GM21737 (cell line): Measurements from ENCODE around the gene TSPAN11.

Experiments used
- ATAC-seq: cut with Tn5 transposase; IDR thresholded peaks from one replicate; pipeline ENCODE4 v1.9.1; 2021; ENCODE audit warnings: mild to moderate bottlenecking, moderate library complexity; ENCODE audit not compliant: unreplicated experiment

Gene TSPAN11

GRCh38 chr12:30910038-30910350 lies 16.6 kb upstream of the TSPAN11 start:
- no peak for ATAC-seq

DNA sequence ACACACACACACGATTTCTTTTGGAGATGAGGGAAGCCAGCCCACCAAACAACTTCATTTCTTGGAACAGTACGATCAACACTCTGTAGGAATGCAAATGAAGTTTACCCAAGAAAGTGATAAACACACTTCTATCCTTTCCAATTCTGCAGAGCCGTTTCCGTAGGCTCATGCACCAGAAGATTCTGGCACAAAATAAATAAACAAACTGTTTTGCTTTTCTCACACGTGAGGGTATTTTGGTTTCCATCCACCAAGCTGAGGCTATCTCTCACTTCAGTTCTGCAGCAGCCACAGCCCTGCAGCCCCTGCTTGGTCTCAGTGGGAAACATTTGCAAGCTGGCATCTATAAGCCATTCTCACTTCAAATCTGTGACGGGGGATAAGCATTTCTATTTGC lies 15.3 kb upstream of the TSPAN11 start:
- no peak for ATAC-seq

DNA sequence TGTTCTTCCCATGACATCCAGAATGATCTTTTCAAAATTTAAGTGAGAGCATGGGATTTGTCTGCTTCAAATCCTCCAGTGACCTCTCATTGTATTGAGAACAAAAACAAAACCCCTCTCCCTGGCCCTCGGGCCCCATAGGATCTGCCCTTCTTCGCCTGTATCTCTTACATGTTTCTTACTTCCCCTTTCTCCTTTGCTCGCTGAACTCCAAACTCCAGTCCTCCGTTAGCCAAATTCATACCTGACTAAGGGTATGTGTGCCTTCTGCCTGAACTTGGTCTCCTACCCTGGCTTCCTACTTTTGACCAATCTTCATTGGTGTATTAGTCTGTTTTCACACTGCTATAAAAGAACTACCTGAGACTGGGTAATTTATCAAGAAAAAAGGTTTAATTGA lies 13.2 kb upstream of the TSPAN11 start:
- ATAC-seq: no peak

DNA sequence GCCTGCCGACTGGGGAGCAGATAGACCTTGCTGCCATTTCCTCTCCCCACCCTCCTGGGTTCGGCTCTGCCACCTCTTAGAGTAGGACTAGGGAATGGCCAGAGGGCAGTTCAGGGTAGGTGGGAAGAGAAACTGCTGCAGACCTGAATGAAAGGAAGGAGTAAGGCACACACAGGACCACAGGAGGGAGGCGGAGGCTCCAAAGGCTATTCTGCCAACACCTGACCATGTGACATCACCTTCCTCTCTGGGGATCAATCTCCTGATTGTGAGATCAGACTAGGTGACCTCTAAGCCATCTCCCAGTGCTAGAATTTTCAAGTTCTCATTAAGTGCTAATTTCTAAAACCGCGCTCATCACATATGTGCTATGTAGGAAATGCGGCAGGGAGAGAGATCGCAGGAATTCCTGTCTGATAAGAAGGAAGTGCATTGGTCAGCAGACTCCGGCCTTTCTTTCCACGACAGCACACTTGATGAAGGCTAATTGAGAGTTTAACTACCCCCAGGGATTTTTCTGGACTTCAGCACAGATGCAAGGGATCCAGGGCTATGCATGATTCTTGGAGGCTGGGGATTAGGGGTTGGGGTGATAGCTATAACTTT lies 11.5 kb upstream of the TSPAN11 start:
- no peak for ATAC-seq

DNA sequence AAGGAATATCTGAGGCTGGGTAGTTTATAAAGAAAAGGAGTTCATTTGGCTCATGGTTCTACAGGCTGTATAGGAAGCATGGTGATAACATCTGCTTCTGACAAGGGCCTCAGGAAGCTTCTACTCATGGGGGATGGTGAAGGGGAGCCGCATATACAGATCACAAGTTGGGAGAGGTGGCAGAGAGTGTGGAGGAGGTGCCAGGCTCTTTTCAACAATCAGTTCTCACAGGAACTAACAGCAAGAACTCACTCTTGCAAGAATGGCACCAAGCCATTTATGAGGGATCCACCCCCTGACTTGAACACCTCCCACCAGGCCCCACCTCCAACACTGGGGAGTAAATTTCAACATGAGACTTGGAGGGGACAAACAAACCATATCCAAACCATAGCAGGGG lies 3.5 kb upstream of the TSPAN11 start:
- no peak for ATAC-seq

DNA sequence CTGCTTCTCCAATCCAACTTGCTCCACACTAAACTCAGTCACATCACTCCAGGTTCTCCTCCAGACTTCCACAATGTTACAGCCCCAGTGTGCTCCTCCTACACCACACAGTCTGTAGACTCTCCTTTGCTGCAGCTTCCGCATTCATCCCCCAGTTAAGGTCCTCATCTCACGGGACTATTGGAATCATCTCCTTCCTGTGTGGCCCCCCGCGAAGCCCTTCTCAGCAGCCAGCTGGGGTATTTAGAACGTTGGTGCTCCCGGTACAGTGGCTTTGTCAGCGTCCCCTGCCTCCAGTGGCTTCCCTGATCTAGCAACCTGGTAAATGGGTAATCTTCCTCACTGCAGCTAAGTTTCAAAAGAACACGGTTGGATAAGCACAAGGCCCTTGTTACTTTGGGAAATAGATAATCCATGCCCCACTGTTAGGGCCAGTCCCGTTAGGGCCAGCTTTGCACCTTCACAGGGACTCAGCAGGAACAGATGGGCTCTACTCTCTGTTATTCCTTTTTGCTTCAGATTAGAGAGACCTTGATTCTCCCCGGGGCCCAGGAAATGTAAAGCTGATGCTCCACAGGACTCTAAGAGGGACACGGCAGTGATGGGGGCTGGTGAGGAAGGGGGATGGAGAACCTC lies 823 bp upstream of the TSPAN11 start:
- ATAC-seq: no peak

- ATAC-seq: no peak
Measured at GRCh38 chr12:30927222-30927611, 669 bp downstream of the TSPAN11 start.

DNA sequence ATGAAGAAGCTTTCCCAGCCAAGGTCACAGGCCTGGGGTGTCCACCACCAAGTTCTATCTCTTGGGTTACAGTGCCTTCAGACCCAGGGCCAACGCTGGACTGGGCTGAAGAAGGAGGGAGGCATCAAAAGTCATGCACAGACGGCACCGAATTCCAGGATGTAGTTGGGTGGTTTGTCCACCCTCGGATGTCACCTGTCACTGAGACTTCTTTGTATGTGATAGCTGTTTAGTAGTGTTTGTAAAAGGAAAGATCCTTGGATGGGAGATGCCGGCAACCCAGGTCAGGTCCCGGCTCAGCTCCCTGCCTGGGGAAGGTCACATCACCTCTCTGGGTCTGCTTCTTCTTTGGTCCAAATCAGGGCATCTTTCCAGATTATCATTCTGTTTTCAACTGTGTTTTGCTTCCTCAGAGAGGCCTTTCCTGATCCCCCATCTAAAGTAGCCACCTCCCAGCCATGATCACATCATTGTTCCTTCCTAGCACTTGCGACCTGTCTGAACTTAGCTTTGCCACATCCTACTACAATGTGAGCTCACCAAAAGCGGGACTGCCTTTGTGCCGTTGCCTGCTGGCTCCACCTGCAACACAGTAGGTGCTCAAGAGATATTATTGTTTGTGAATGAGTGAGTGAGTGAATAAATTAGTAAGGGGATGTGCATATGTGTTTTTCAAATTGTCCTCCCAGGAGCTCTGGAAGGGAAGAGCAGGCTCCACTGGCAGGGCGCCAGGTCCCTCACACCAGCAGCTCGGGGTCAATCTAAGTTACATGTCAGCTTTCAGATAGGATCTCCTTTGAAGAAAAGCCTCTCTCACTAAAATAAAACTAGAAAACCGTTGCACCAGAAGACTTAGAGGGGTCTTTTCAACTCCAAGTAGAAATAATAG lies 2.1 kb downstream of the TSPAN11 start:
- ATAC-seq: no peak

DNA sequence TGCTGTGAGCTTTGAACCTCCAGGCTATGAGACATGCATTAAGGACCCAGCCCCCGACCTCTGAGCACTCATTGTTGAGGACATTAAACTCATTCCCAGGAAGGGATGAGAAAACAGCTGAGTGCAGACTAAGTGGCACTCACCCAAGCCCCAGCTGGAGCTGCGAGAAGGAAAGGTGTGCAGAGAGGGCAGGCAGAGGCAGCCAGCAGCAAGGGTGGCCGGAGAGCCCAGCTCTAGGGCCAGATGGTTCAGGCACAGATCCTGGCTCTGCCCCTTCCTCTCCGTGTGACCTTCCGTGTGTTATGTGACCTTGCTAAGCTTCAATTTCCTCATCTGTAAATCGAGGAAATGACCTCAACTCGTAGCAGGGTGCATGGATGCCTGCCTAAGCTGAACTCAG lies 3.7 kb downstream of the TSPAN11 start:
- ATAC-seq: no peak

DNA sequence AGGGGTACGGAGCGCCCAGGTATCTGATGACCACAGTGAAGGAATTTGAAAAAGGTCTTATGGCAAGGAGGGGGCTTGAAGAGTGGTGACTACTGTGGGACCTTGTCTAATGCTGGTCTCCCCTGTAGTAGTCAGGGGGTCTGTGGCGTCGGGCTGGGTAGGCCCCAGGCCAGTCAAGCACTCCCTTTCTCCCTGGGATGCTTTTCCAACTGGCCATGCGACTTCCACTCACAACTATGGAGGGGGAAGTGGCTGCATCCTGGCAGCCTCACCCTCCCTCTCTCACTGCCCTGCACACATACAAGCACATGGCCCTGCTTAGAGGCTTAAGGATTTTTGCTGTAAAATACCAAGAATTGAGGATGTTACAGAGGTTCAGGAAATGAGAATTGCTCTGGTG lies 4.1 kb downstream of the TSPAN11 start:
- no peak for ATAC-seq

- no peak for ATAC-seq
Measured at GRCh38 chr12:30932881-30933280, 6.3 kb downstream of the TSPAN11 start.

DNA sequence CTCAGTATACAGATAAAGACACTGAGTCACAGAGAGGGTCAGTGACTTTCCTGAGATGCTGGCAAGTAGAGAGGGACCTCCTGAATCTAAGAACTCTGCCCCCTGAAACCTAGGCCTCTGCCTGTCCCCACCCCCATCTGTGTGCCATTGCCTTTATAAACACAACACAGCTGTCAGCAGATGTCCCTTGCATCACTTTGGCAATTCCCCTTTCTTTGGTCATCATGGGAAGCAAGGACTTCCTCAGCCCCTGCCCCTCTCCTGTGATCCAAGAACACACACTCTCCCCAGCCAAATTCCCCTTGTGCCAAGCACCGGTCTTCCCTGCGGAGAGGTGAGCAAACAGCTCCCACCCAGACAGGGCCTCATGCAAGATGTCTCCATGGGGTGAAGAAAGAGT lies 8.3 kb downstream of the TSPAN11 start:
- no peak for ATAC-seq

DNA sequence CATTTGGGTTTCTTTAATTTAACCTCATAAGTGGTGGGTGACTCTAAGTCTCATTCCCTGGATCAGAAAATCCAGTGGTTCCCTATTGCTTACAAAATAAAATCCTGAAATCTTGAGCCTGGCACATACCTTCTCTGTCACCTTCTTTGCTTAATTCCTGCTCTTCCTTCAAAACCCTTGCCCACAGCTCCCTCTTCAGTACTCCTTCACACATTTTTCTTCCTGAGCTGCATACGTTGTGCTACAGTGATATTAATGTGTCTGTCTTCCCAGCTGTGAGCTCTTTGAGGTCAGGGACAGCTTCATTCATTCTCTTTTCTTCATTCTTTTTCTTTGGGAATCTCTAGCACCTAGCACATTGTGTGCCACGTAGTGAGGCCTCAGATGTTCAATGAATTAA lies 9.5 kb downstream of the TSPAN11 start:
- ATAC-seq: no peak

DNA sequence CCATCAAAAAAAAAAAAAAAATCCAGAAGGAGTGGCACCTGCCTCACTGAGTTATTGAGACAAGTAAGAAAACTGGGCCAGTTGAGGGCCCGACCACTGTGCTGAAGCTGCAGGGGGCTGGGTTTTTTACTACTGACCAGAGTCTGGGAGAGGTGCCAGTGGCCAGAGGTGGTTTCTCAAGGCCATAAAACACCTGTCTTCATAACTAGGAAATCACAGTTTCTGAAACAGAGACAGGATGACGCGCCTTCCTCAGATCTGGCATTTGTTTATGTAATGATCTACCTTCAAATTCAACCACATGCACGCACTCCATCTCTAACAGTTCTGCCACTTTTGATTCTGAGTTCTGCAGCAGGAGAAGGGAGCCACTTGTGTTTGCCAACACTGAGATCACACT lies 12.7 kb downstream of the TSPAN11 start:
- ATAC-seq: no peak

- no peak for ATAC-seq
Measured at GRCh38 chr12:30942486-30942885, 15.9 kb downstream of the TSPAN11 start.

DNA sequence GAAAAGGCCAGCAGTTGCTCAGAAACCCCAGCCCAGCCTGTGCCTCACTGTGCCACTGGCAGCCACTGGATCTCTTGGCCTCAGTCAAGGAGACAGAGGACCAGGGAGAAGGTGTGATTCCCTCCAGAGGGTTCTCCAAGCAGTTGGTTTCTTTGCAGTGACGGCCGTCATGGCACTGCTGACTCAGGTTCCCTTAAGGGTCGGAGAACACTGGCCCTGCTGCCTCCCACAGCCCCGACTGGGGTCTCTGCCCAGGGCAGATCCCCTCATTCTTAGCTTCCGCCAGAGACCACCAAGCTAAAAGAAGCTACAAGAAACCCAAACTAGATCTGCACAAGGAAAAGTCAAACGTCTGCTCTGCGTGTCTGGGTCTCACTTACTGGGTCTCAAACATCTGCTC lies 16.4 kb downstream of the TSPAN11 start:
- no peak for ATAC-seq

DNA sequence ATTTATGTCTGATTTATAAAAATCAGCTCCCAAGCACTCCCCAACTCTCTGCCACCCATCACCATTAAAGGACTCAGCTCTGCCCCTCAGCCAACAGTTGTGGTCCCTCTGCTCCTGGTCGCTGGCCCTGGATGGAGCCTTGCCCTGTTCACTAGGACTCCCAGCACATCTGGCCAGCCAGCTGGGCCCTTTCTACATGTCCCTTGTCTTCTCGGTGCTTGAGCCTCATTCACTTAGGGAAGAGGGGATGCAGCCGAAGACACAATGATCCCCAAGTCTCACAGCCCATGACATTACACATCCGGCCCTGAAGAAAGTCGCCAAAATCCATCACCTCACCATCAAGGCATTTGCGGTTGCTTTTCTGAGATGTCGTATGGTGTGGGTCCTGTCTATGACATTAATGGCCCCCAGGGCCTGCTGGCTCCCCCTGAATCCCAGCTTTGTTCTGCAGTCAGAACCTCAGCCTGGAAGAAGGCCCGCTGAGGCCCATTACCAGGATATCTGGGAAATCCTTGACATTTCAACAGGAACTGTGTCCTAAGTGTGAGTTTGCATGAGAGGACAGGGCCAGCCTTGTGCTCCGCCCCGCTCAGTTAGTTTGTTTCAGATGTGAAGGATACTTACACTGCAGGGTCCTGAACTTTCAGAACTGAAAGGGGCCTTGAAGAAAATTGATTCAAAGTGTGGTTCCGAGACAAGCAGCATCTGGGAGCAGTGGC lies 19.1 kb downstream of the TSPAN11 start:
- ATAC-seq: no peak

GRCh38 chr12:30952015-30952414 lies 25.5 kb downstream of the TSPAN11 start:
- no peak for ATAC-seq

DNA sequence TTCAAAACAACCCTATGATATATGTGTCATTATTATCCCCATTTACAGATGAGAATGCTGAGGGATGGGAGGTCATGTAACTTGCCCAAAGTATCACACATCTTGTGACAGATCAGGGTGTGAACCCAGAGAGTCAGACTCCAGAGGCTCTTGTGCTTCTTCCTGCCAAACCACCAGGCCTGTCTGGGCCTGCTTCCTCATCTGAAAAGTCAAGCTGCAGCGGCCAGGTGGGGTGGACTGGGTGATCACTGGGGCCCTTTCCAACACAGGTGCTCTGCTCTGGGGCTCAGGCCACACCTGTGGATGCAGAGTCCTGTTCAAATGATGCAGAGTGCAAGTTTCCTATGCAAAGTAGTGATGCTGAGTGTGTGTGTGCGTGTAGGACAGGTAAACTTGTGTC lies 26.7 kb downstream of the TSPAN11 start:
- ATAC-seq: no peak

GRCh38 chr12:30953951-30954751 lies 27.6 kb downstream of the TSPAN11 start:
- ATAC-seq: no peak

GRCh38 chr12:30955214-30955613 lies 28.7 kb downstream of the TSPAN11 start:
- no peak for ATAC-seq
